ENCODE measurements around the gene C16orf82.

DNA sequence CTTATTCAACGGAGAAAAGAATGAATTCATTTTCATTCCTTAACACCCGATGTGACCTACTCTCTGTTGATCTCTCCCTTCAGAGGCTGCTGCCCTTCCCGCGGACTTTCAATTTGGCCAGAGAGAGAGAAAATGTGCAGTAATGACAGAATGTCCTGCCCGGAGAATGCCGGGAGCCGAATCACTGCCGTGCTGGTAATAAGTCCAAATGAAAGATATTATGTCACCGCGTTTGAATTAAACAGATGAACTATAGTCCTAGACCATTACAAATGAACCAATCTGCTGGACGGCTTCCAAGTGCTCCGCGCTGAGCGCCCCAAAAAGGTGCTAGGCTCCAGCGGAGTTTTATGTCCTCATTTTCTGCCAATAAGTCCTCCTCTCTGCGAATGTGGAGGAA, 14.7 kb upstream of the C16orf82 start:
- TF ChIP-seq, protein P1, sequence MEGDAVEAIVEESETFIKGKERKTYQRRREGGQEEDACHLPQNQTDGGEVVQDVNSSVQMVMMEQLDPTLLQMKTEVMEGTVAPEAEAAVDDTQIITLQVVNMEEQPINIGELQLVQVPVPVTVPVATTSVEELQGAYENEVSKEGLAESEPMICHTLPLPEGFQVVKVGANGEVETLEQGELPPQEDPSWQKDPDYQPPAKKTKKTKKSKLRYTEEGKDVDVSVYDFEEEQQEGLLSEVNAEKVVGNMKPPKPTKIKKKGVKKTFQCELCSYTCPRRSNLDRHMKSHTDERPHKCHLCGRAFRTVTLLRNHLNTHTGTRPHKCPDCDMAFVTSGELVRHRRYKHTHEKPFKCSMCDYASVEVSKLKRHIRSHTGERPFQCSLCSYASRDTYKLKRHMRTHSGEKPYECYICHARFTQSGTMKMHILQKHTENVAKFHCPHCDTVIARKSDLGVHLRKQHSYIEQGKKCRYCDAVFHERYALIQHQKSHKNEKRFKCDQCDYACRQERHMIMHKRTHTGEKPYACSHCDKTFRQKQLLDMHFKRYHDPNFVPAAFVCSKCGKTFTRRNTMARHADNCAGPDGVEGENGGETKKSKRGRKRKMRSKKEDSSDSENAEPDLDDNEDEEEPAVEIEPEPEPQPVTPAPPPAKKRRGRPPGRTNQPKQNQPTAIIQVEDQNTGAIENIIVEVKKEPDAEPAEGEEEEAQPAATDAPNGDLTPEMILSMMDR (IDR thresholded peaks at IDR 0.05): no peak
- TF ChIP-seq EP300 (IDR thresholded peaks at IDR 0.05): no peak
- no peak for TF ChIP-seq POLR2AphosphoS5 (IDR thresholded peaks at IDR 0.05)
- no peak for TF ChIP-seq POLR2A (IDR thresholded peaks at IDR 0.05)

Measured in sigmoid colon (tissue), 4 donors.